Epidermal melanocyte (primary cell): ENCODE data around the gene RACK1.

Experiments
- DNase-seq: peaks from one replicate; pipeline ENCODE4 v3.0.0; 2011; ENCODE audit warnings: low spot score; ENCODE audit not compliant: insufficient read length

Gene RACK1

GRCh38 chr5:181259974-181260719 lies 16.4 kb upstream of the RACK1 start:
- no peak for DNase-seq

GRCh38 chr5:181259283-181259682 lies 15.6 kb upstream of the RACK1 start:
- DNase-seq, result no peak

- DNase-seq, result no peak
Measured at GRCh38 chr5:181258576-181258975, 14.9 kb upstream of the RACK1 start.

GRCh38 chr5:181255836-181256578 lies 12.3 kb upstream of the RACK1 start:
- no peak for DNase-seq

GRCh38 chr5:181255276-181255675 lies 11.6 kb upstream of the RACK1 start:
- no peak for DNase-seq

GRCh38 chr5:181248277-181248676 lies 4.6 kb upstream of the RACK1 start:
- no peak for DNase-seq

- DNase-seq, result peak; percentile 84
Measured at GRCh38 chr5:181246276-181247049, 2.8 kb upstream of the RACK1 start.

- no peak for DNase-seq
Measured at GRCh38 chr5:181245427-181246275, 1.9 kb upstream of the RACK1 start.

- DNase-seq, result no peak
Measured at GRCh38 chr5:181243018-181243563, 615 bp downstream of the RACK1 start.

GRCh38 chr5:181242031-181242451 lies 1.7 kb downstream of the RACK1 start:
- no peak for DNase-seq

GRCh38 chr5:181241393-181241975 lies 2.2 kb downstream of the RACK1 start:
- no peak for DNase-seq

GRCh38 chr5:181239062-181239663 lies 4.5 kb downstream of the RACK1 start:
- DNase-seq, result no peak

- DNase-seq, result no peak
Measured at GRCh38 chr5:181237729-181238385, 5.8 kb downstream of the RACK1 start.

- no peak for DNase-seq
Measured at GRCh38 chr5:181236954-181237641, 6.6 kb downstream of the RACK1 start.

GRCh38 chr5:181236471-181236870 lies 7.2 kb downstream of the RACK1 start:
- no peak for DNase-seq

GRCh38 chr5:181235689-181236366 lies 7.9 kb downstream of the RACK1 start:
- no peak for DNase-seq

- DNase-seq, result no peak
Measured at GRCh38 chr5:181235323-181235688, 8.4 kb downstream of the RACK1 start.
